HepG2 (cell line): Measurements from ENCODE around the gene CCDC170.

Experiments used
- ATF1 ChIP-seq: IDR thresholded peaks from 2 replicates; pipeline ENCODE4 v1.6.1; 2016; ENCODE audit warnings: mild to moderate bottlenecking, control low read depth
- FOXM1 ChIP-seq: sonication (generic); formaldehyde crosslinking; IDR thresholded peaks from 2 replicates; pipeline ENCODE4 v1.5.0; 2020; ENCODE audit warnings: missing genetic modification reagents
- HOXA7 ChIP-seq: sonication (generic); formaldehyde crosslinking; IDR thresholded peaks from 2 replicates; pipeline ENCODE4 v1.8.1; 2022; ENCODE audit warnings: mild to moderate bottlenecking, missing genetic modification reagents, moderate library complexity
- JUND ChIP-seq: sonication (generic); formaldehyde crosslinking; IDR thresholded peaks from 2 replicates; pipeline ENCODE4 v1.8.0; 2022; ENCODE audit warnings: mild to moderate bottlenecking, missing genetic modification reagents
- MAFK ChIP-seq, 2 experiments: IDR thresholded peaks in 1 of 2; conservative IDR thresholded peaks in 1 of 2; 2 replicates each; pipeline ENCODE4 v1.6.1; 2011; ENCODE audit warnings: improper control_type of control experiment in 2 of 2, low read length in 2 of 2
- NONO ChIP-seq, 2 experiments: fragments of 450-650 bp in 1 of 2; sonication (generic) in 1 of 2; formaldehyde crosslinking in 1 of 2; IDR thresholded peaks in 1 of 2; conservative IDR thresholded peaks in 1 of 2; 2 replicates each; pipeline versions ENCODE4 v1.6.1 to v1.8.0; 2017 to 2022; ENCODE audit warnings: mild to moderate bottlenecking in 1 of 2, missing genetic modification reagents in 1 of 2, moderate library complexity in 1 of 2
- RBFOX2 ChIP-seq: fragments of 200-400 bp; formaldehyde crosslinking; IDR thresholded peaks from 2 replicates; pipeline ENCODE4 v1.6.1; 2017; ENCODE audit warnings: low read depth, mild to moderate bottlenecking, low read length
- STAT5B ChIP-seq: sonication (generic); formaldehyde crosslinking; IDR thresholded peaks from 2 replicates; pipeline ENCODE4 v1.4.0; 2020; ENCODE audit warnings: missing genetic modification reagents
- ZZZ3 ChIP-seq: sonication (generic); formaldehyde crosslinking; IDR thresholded peaks from 2 replicates; pipeline ENCODE4 v1.4.0; 2020; ENCODE audit warnings: missing genetic modification reagents, mild to moderate bottlenecking, borderline replicate concordance
- TF ChIP-seq, protein P1 (sequence below): sonication (generic); formaldehyde crosslinking; IDR thresholded peaks from 2 replicates; pipeline ENCODE4 v1.4.0; 2020; ENCODE audit warnings: missing genetic modification reagents, borderline replicate concordance
- TF ChIP-seq, protein P2 (sequence below): sonication (generic); formaldehyde crosslinking; IDR thresholded peaks from 2 replicates; pipeline ENCODE4 v1.5.0; 2020; ENCODE audit warnings: mild to moderate bottlenecking, missing genetic modification reagents, moderate library complexity

DNA sequence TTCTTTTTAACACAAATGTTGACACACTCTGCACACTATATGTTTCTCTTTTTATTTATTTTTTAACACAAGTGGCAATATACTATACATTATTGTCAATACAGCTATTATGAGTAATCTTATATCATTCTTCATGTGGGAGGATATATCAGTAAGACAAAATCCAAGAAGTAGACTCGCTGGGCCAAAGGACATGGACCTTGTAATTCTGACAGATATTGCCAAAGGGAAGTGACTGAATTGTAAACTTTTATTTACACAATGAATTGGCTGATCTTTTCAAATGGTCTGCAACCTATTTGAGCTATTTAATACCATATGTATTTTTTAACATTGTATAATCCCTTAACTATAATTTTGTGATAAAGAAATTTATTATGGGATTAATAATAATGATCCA, 56.0 kb downstream of the CCDC170 start:
- TF ChIP-seq, protein P1, sequence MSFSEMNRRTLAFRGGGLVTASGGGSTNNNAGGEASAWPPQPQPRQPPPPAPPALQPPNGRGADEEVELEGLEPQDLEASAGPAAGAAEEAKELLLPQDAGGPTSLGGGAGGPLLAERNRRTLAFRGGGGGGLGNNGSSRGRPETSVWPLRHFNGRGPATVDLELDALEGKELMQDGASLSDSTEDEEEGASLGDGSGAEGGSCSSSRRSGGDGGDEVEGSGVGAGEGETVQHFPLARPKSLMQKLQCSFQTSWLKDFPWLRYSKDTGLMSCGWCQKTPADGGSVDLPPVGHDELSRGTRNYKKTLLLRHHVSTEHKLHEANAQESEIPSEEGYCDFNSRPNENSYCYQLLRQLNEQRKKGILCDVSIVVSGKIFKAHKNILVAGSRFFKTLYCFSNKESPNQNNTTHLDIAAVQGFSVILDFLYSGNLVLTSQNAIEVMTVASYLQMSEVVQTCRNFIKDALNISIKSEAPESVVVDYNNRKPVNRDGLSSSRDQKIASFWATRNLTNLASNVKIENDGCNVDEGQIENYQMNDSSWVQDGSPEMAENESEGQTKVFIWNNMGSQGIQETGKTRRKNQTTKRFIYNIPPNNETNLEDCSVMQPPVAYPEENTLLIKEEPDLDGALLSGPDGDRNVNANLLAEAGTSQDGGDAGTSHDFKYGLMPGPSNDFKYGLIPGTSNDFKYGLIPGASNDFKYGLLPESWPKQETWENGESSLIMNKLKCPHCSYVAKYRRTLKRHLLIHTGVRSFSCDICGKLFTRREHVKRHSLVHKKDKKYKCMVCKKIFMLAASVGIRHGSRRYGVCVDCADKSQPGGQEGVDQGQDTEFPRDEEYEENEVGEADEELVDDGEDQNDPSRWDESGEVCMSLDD (CRISPR knock-in tag): no peak
- no peak for TF ChIP-seq JUND (CRISPR knock-in tag)
- TF ChIP-seq STAT5B: no peak
- TF ChIP-seq, protein P2, sequence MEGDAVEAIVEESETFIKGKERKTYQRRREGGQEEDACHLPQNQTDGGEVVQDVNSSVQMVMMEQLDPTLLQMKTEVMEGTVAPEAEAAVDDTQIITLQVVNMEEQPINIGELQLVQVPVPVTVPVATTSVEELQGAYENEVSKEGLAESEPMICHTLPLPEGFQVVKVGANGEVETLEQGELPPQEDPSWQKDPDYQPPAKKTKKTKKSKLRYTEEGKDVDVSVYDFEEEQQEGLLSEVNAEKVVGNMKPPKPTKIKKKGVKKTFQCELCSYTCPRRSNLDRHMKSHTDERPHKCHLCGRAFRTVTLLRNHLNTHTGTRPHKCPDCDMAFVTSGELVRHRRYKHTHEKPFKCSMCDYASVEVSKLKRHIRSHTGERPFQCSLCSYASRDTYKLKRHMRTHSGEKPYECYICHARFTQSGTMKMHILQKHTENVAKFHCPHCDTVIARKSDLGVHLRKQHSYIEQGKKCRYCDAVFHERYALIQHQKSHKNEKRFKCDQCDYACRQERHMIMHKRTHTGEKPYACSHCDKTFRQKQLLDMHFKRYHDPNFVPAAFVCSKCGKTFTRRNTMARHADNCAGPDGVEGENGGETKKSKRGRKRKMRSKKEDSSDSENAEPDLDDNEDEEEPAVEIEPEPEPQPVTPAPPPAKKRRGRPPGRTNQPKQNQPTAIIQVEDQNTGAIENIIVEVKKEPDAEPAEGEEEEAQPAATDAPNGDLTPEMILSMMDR (CRISPR knock-in tag): no peak
- no peak for TF ChIP-seq ATF1 (CRISPR knock-in tag)
- TF ChIP-seq FOXM1 (CRISPR knock-in tag): no peak
- TF ChIP-seq HOXA7 (CRISPR knock-in tag): no peak
- TF ChIP-seq RBFOX2: no peak
- TF ChIP-seq NONO (IDR thresholded peaks at IDR 0.05): no peak
- no peak for TF ChIP-seq NONO (CRISPR knock-in tag; conservative IDR thresholded peaks at IDR 0.05)
- no peak for TF ChIP-seq ZZZ3 (CRISPR knock-in tag)
- TF ChIP-seq MAFK (conservative IDR thresholded peaks at IDR 0.05 in 1 of 2, IDR thresholded peaks at IDR 0.05 in 1 of 2; ENCODE audit: low read length in 2 of 2): no peak
